Fibroblast of lung (primary cell): Measurements from ENCODE around the gene SREBF1. TPM values are rescaled to one million over a fixed set of nuclear protein-coding genes. Genes with fewer than 3 reads are reported as not detected.

Source experiments
- DNase-seq, 2 donors: peaks; one replicate each; pipeline versions ENCODE4 v3.0.0 to v3.0.0-alpha.2; 2010; ENCODE audit warnings: low read depth in 2 of 2
- H2AFZ ChIP-seq: 2 replicates; pipeline ENCODE4 v1.5.1; 2012; ENCODE audit warnings: low read length, control low read depth, inconsistent platforms
- H3K27ac ChIP-seq: 2 replicates; pipeline ENCODE4 v1.5.1; 2011; ENCODE audit warnings: low read length, control low read depth; ENCODE audit not compliant: insufficient read depth
- H3K27me3 ChIP-seq: 2 replicates; pipeline ENCODE4 v1.5.1; 2011; ENCODE audit warnings: mild to moderate bottlenecking, low read length; ENCODE audit not compliant: control insufficient read depth, insufficient read depth
- H3K36me3 ChIP-seq: 2 replicates; pipeline ENCODE4 v1.5.1; 2011; ENCODE audit warnings: low read length; ENCODE audit not compliant: control insufficient read depth, insufficient read depth
- H3K4me1 ChIP-seq: 2 replicates; pipeline ENCODE4 v1.5.1; 2011; ENCODE audit warnings: low read length; ENCODE audit not compliant: control insufficient read depth, insufficient read depth; ENCODE audit errors: extremely low read depth
- H3K4me2 ChIP-seq: 2 replicates; pipeline ENCODE4 v1.5.1; 2011; ENCODE audit warnings: low read length, control low read depth; ENCODE audit not compliant: insufficient read depth; ENCODE audit errors: extremely low read depth
- H3K4me3 ChIP-seq, 4 experiments: fragments of 200-600 bp in 1 of 4; sonication (generic) in 1 of 4; replicated peaks in 1 of 4; 2 replicates each; pipeline ENCODE4 v1.5.1; 2011 to 2016; ENCODE audit warnings: low read length in 4 of 4, low read depth in 3 of 4, mild to moderate bottlenecking in 3 of 4, control low read depth in 2 of 4, inconsistent platforms in 1 of 4, mixed read lengths in 1 of 4; ENCODE audit not compliant: insufficient read depth in 1 of 4; ENCODE audit errors: control extremely low read depth in 1 of 4
- H3K79me2 ChIP-seq: 2 replicates; pipeline ENCODE4 v1.5.1; 2012; ENCODE audit warnings: mild to moderate bottlenecking, low read length, inconsistent platforms; ENCODE audit not compliant: control insufficient read depth, insufficient read depth
- H3K9ac ChIP-seq: 2 replicates; pipeline ENCODE4 v1.5.1; 2011; ENCODE audit warnings: mild to moderate bottlenecking, low read length, control low read depth; ENCODE audit not compliant: insufficient read depth
- H3K9me3 ChIP-seq: 2 replicates; pipeline ENCODE4 v1.5.1; 2012; ENCODE audit warnings: low read depth, low read length; ENCODE audit not compliant: control insufficient read depth, insufficient read depth
- H4K20me1 ChIP-seq: 2 replicates; pipeline ENCODE4 v1.5.1; 2011; ENCODE audit warnings: low read length; ENCODE audit not compliant: control insufficient read depth, insufficient read depth; ENCODE audit errors: extremely low read depth
- CTCF ChIP-seq, 2 donors: IDR thresholded peaks in 1 of 2; conservative IDR thresholded peaks in 1 of 2; 1 replicate in 1 of 2; 2 replicates in 1 of 2; pipeline ENCODE4 v1.5.1; 2011 to 2012; ENCODE audit warnings: low read length in 2 of 2, control low read depth in 1 of 2, inconsistent platforms in 1 of 2, low read depth in 1 of 2, mild to moderate bottlenecking in 1 of 2
- EZH2 ChIP-seq: IDR thresholded peaks from 2 replicates; pipeline ENCODE4 v1.5.1; 2012; ENCODE audit warnings: low read length, control low read depth, mild to moderate bottlenecking; ENCODE audit errors: missing control alignments
- polyA plus RNA-seq, 2 donors: library from polyadenylated mRNA; depleted of rRNA in 1 of 2; stranded (reverse) in 1 of 2; unstranded in 1 of 2; fragments of >200 nt; gene quantifications; 2 replicates each; pipeline ENCODE4 v1.2.1, GENCODE V29; 2011 to 2012; ENCODE audit warnings: missing spikeins in 1 of 2
- total RNA-seq: library from RNA; depleted of rRNA; stranded (reverse); fragments of >200 nt; gene quantifications from 2 replicates; pipeline ENCODE4 v1.2.1, GENCODE V29; 2014

SREBF1 gene
- total and polyA plus RNA-seq, 2 donors (not counting 1 experiment from before 2014, with no cell fraction given) = 29.7 to 77.6 TPM

DNA sequence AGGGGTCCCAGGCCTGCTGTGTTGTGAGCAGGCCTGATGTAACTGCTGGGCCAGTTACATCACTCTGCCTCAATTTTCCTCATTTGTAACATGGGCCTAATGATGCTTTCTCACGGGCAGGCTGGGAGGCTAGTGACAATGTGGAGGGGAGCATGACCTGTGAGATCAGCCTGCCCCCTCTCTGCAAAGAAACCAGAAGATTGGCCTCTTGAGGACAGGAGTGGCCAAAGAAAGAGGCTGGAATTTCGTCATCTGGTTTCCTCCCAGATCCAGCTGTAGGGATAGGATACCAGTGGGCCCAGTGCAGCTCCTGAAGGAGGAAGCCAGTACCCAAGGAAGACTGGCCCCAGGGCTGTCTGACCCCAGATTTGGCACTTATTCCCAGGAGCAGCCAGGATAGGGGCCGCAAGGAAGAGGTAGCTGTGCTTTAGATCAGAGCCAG, 615 bp upstream of the SREBF1 start:
- H3K9me3 ChIP-seq = no peaks in the 10 kb centered on the region
- H3K27ac ChIP-seq = peak overlapping the region; percentile 96
- no peaks in the 10 kb centered on the region for H3K27me3 ChIP-seq
- peaks cover 32% of the 10 kb centered on the region for H3K79me2 ChIP-seq
- H3K4me3 ChIP-seq = peak overlapping the region in 1 of 4 experiments; percentile 83
- peak overlapping the region; percentile 48 for H3K4me2 ChIP-seq
- peak overlapping the region; percentile 95 for H3K9ac ChIP-seq
- peaks cover 46% of the 10 kb centered on the region for H3K4me1 ChIP-seq
- H3K36me3 ChIP-seq = no peaks in the 10 kb centered on the region
- H4K20me1 ChIP-seq = no peaks in the 10 kb centered on the region
- peak; percentile 79 to 85 for DNase-seq
- TF ChIP-seq EZH2 = no peak
- no peak for TF ChIP-seq CTCF (conservative IDR thresholded peaks at IDR 0.05 in 1 of 2, IDR thresholded peaks at IDR 0.05 in 1 of 2; ENCODE audit: low read depth in 1 of 2, low read length in 2 of 2)
- no peak overlapping the region for H2AFZ ChIP-seq

GRCh38 chr17:17836250-17836817, 452 bp downstream of the SREBF1 start:
- TF ChIP-seq CTCF (conservative IDR thresholded peaks at IDR 0.05 in 1 of 2, IDR thresholded peaks at IDR 0.05 in 1 of 2; ENCODE audit: low read depth in 1 of 2, low read length in 2 of 2) (no peak), EZH2 (no peak)
- Histone ChIP-seq H3K27me3 (no peaks in the 10 kb centered on the region), H3K27ac (peak overlapping the region; percentile 96), H3K79me2 (peaks cover 43% of the 10 kb centered on the region), H2AFZ (no peak overlapping the region), H3K9ac (peak overlapping the region; percentile 95), H3K9me3 (no peaks in the 10 kb centered on the region), H3K4me3 (peak overlapping the region; percentile 69 to 83 (median 79)), H3K4me1 (peaks cover 45% of the 10 kb centered on the region), H3K4me2 (peak overlapping the region; percentile 99), H3K36me3 (peaks cover 1% of the 10 kb centered on the region), H4K20me1 (no peaks in the 10 kb centered on the region)
- DNase-seq = peak; percentile 85 to 92

DNA sequence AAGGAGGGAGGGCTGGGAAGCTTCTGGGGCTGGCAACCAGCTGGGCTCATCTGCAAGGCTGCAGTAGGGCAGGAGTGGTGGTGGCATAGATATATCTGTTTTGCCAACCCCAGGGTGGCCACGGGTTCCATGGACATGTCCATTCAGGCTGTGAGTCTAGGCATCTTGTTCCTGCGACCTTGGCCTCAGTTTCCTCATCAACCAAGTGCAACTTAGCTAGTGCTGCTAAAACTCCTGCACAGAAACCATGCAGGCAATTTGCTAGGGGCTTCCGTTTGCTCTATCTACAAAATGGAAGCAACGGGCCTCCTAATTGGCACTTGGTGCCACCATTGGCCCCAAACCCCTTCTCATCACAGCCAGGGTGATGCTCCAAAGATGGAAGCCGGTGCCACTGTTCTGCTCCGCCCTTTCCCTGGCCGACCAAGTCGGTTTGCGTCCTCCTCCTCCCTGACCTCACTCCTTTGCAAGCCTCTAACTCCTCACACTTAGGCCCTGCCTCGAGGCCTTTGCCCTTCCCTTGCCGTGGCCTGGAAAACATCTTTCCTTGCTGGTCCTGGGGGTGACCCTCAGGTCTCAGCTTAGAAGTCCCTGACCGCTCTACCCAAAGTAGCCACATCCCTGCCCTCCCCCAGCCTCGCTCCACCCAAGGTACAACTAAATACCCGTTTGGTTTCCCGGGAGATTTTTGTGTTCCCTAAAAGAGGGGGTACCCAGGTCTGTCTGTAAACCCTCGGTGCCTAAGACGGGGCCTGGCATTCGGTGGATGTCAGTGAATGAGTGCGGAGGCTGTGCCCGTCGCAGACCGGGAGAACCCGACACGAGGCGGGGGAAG, 1.2 kb downstream of the SREBF1 start:
- Histone ChIP-seq H3K79me2 (peaks cover 50% of the 10 kb centered on the region), H3K9ac (peak overlapping the region; percentile 95), H3K9me3 (no peaks in the 10 kb centered on the region), H3K4me2 (peak overlapping the region; percentile 99), H3K36me3 (peaks cover 1% of the 10 kb centered on the region), H2AFZ (no peak overlapping the region), H3K27ac (peak overlapping the region; percentile 96), H3K27me3 (no peaks in the 10 kb centered on the region), H3K4me3 (peak overlapping the region; percentile 69 to 83 (median 79)), H4K20me1 (no peaks in the 10 kb centered on the region), H3K4me1 (peaks cover 42% of the 10 kb centered on the region)
- no peak for DNase-seq
- TF ChIP-seq CTCF (conservative IDR thresholded peaks at IDR 0.05 in 1 of 2, IDR thresholded peaks at IDR 0.05 in 1 of 2; ENCODE audit: low read depth in 1 of 2, low read length in 2 of 2) (no peak), EZH2 (no peak)
